HEK293 (cell line): ENCODE data around the gene CATSPER1.

ENCODE experiments used
- CTCF ChIA-PET: fragments of 350-600 bp; formaldehyde crosslinking; extraction: SDS; loops from one replicate; lab custom pipeline; 2021; ENCODE audit warnings: antibody characterized with exemption; lab: Yijun Ruan, JAX
- POLR2A ChIA-PET: fragments of 300-600 bp; formaldehyde crosslinking; extraction: SDS; loops from one replicate; lab custom pipeline; 2020; ENCODE audit warnings: antibody characterized with exemption, inconsistent platforms; lab: Yijun Ruan, JAX
- H3K27ac ChIP-seq: fragments of 200-500 bp; sonication (Bioruptor generic); 2 replicates; pipeline ENCODE4 v1.5.1; 2014; ENCODE audit warnings: low read depth, low read length, control low read depth, inconsistent platforms; ENCODE audit errors: extremely low read depth
- H3K36me3 ChIP-seq, 2 experiments: fragments of 200-500 bp in 1 of 2; sonication (Bioruptor generic) in 1 of 2; 1 replicate in 1 of 2; 2 replicates in 1 of 2; pipeline ENCODE4 v1.5.1; 2014 to 2017; ENCODE audit warnings: inconsistent platforms in 2 of 2, low read length in 2 of 2; ENCODE audit not compliant: control insufficient read depth in 2 of 2, insufficient read depth in 1 of 2
- H3K4me1 ChIP-seq: fragments of 200-500 bp; sonication (Bioruptor generic); 2 replicates; pipeline ENCODE4 v1.5.1; 2014; ENCODE audit warnings: mild to moderate bottlenecking, low read length, inconsistent platforms; ENCODE audit not compliant: control insufficient read depth, insufficient read depth
- H3K4me3 ChIP-seq: 2 replicates; pipeline ENCODE4 v1.5.1; 2011; ENCODE audit warnings: low read depth, mild to moderate bottlenecking, control low read depth, low read length, moderate library complexity
- H3K9me3 ChIP-seq: fragments of 200-500 bp; sonication (Bioruptor generic); 2 replicates; pipeline ENCODE4 v1.5.1; 2014; ENCODE audit warnings: low read depth, low read length, inconsistent platforms; ENCODE audit not compliant: control insufficient read depth, insufficient read depth
- GLIS2 ChIP-seq: fragments of 450-650 bp; formaldehyde crosslinking; IDR thresholded peaks from 2 replicates; pipeline ENCODE4 v1.5.1; 2016; ENCODE audit warnings: missing biosample characterization, missing genetic modification characterization
- MZF1 ChIP-seq: fragments of 450-650 bp; formaldehyde crosslinking; IDR thresholded peaks from 2 replicates; pipeline ENCODE4 v1.5.1; 2017; ENCODE audit warnings: missing biosample characterization, missing genetic modification characterization, borderline replicate concordance
- PRDM1 ChIP-seq: fragments of 450-650 bp; formaldehyde crosslinking; IDR thresholded peaks from 2 replicates; pipeline ENCODE4; 2016; ENCODE audit warnings: missing biosample characterization, missing genetic modification characterization
- REST ChIP-seq: fragments of 450-650 bp; formaldehyde crosslinking; IDR thresholded peaks from 2 replicates; pipeline ENCODE4 v1.5.1; 2016; ENCODE audit warnings: missing biosample characterization, missing genetic modification characterization
- SP3 ChIP-seq: fragments of 450-650 bp; formaldehyde crosslinking; IDR thresholded peaks from 2 replicates; pipeline ENCODE4 v1.5.1; 2016; ENCODE audit warnings: missing biosample characterization, missing genetic modification characterization
- TCF7L2 ChIP-seq: IDR thresholded peaks from 2 replicates; pipeline ENCODE4 v1.6.1; 2011; ENCODE audit warnings: low read depth, mild to moderate bottlenecking, inconsistent platforms, low read length, moderate library complexity, borderline replicate concordance
- ZBTB6 ChIP-seq: fragments of 450-650 bp; formaldehyde crosslinking; IDR thresholded peaks from 2 replicates; pipeline ENCODE4 v1.5.1; 2017; ENCODE audit warnings: missing biosample characterization, missing genetic modification characterization
- ZEB2 ChIP-seq: fragments of 450-650 bp; formaldehyde crosslinking; IDR thresholded peaks from 2 replicates; pipeline ENCODE4 v1.5.1; 2016; ENCODE audit warnings: missing biosample characterization, missing genetic modification characterization
- ZNF10 ChIP-seq: fragments of 450-650 bp; formaldehyde crosslinking; IDR thresholded peaks from 2 replicates; pipeline ENCODE4 v1.5.1; 2017; ENCODE audit warnings: missing biosample characterization, missing genetic modification characterization
- ZNF18 ChIP-seq: fragments of 450-650 bp; formaldehyde crosslinking; IDR thresholded peaks from 2 replicates; pipeline ENCODE4 v1.5.1; 2016; ENCODE audit warnings: missing biosample characterization, missing genetic modification characterization
- ZNF211 ChIP-seq: fragments of 450-650 bp; formaldehyde crosslinking; IDR thresholded peaks from 2 replicates; pipeline ENCODE4 v1.5.1; 2016; ENCODE audit warnings: low read depth, missing biosample characterization, missing genetic modification characterization
- ZNF362 ChIP-seq: fragments of 450-650 bp; formaldehyde crosslinking; IDR thresholded peaks from 2 replicates; pipeline ENCODE4 v1.5.1; 2016; ENCODE audit warnings: missing biosample characterization, missing genetic modification characterization
- ZNF391 ChIP-seq: fragments of 450-650 bp; formaldehyde crosslinking; IDR thresholded peaks from 2 replicates; pipeline ENCODE4 v1.5.1; 2016; ENCODE audit warnings: low read depth, missing biosample characterization, missing genetic modification characterization, borderline replicate concordance
- ZNF398 ChIP-seq: fragments of 450-650 bp; formaldehyde crosslinking; IDR thresholded peaks from 2 replicates; pipeline ENCODE4 v1.5.1; 2017; ENCODE audit warnings: missing biosample characterization, missing genetic modification characterization
- ZNF449 ChIP-seq: fragments of 450-650 bp; formaldehyde crosslinking; IDR thresholded peaks from 2 replicates; pipeline ENCODE4 v1.5.1; 2017; ENCODE audit warnings: missing biosample characterization, mild to moderate bottlenecking, missing genetic modification characterization, moderate library complexity
- ZNF623 ChIP-seq: fragments of 450-650 bp; formaldehyde crosslinking; IDR thresholded peaks from 2 replicates; pipeline ENCODE4 v1.5.1; 2016; ENCODE audit warnings: missing biosample characterization, missing genetic modification characterization
- ZNF660 ChIP-seq: fragments of 450-650 bp; IDR thresholded peaks from 2 replicates; pipeline ENCODE4 v1.5.1; 2018; ENCODE audit warnings: missing biosample characterization, mild to moderate bottlenecking, missing genetic modification characterization
- ZNF76 ChIP-seq: fragments of 450-650 bp; formaldehyde crosslinking; IDR thresholded peaks from 2 replicates; pipeline ENCODE4; 2016; ENCODE audit warnings: low read depth, missing biosample characterization, missing genetic modification characterization, borderline replicate concordance

The CATSPER1 gene

GRCh38 chr11:65982824-65983588, 43.3 kb downstream of the CATSPER1 start (continued):
- TF ChIP-seq ZNF391 (tag by site-specific recombination) (no peak), ZBTB6 (no peak), ZNF660 (tag by site-specific recombination) (no peak), ZNF76 (tag by site-specific recombination) (no peak)

- POLR2A ChIA-PET: interaction anchor here (0.6 to 1.1 kb wide), 2 partner anchors 9 to 111 kb away, joined by 3 to 4 read pairs; no protein-coding TSS in a partner anchor
- no peak overlapping the region for H3K4me3 ChIP-seq
- no peak overlapping the region for H3K27ac ChIP-seq
- no peaks in the 10 kb centered on the region for H3K4me1 ChIP-seq
- no peaks in the 10 kb centered on the region for H3K9me3 ChIP-seq
- peaks cover 0 to 24% of the 10 kb centered on the region in 2 experiments; a peak in 1 of 3 replicates for H3K36me3 ChIP-seq
- CTCF ChIA-PET: interaction anchor here (0.6 to 2.2 kb wide), 2 partner anchors 11 to 97 kb away, joined by 5 to 8 read pairs; no protein-coding TSS in a partner anchor
- TF ChIP-seq ZNF362 (no peak), GLIS2 (tag by site-specific recombination) (no peak), SP3 (tag by site-specific recombination) (no peak), ZNF211 (tag by site-specific recombination) (no peak), ZEB2 (tag by site-specific recombination) (no peak), ZNF398 (tag by site-specific recombination) (no peak), ZNF623 (no peak)
Observed at GRCh38 chr11:65981972-65982823, 44.1 kb downstream of the CATSPER1 start.

- CTCF ChIA-PET: interaction anchor here (0.6 kb wide), 1 partner anchor 12 kb away, joined by 5 read pairs; no protein-coding TSS in a partner anchor
- TF ChIP-seq REST (tag by site-specific recombination) (no peak), ZNF449 (tag by site-specific recombination) (no peak), PRDM1 (tag by site-specific recombination) (no peak), ZNF18 (tag by site-specific recombination) (no peak), TCF7L2 (no peak), ZNF10 (no peak), MZF1 (tag by site-specific recombination) (no peak), ZNF391 (tag by site-specific recombination) (no peak)
Observed at GRCh38 chr11:65981101-65981740, 45.1 kb downstream of the CATSPER1 start.

More at GRCh38 chr11:65981101-65981740, 45.1 kb downstream of the CATSPER1 start:
- no peak overlapping the region for H3K4me3 ChIP-seq
- no peaks in the 10 kb centered on the region for H3K4me1 ChIP-seq
- peaks cover 0 to 33% of the 10 kb centered on the region in 2 experiments; a peak in 1 of 3 replicates for H3K36me3 ChIP-seq
- no peaks in the 10 kb centered on the region for H3K9me3 ChIP-seq
- POLR2A ChIA-PET: interaction anchor here (0.7 to 1.1 kb wide), 2 partner anchors 10 to 114 kb away, joined by 4 to 6 read pairs; no protein-coding TSS in a partner anchor
- H3K27ac ChIP-seq: no peak overlapping the region
